Activated CD8-positive, alpha-beta memory T cell treated with anti-CD3 and anti-CD28 coated beads, Interleukin-2, amount 50 U/mL, for 1 hour (primary cell): ENCODE data around the gene KIF1C.

Experiments
- DNase-seq: peaks from one replicate; pipeline ENCODE4 v3.0.0-alpha.2; 2020; ENCODE audit errors: extremely low read depth

Gene KIF1C

DNA sequence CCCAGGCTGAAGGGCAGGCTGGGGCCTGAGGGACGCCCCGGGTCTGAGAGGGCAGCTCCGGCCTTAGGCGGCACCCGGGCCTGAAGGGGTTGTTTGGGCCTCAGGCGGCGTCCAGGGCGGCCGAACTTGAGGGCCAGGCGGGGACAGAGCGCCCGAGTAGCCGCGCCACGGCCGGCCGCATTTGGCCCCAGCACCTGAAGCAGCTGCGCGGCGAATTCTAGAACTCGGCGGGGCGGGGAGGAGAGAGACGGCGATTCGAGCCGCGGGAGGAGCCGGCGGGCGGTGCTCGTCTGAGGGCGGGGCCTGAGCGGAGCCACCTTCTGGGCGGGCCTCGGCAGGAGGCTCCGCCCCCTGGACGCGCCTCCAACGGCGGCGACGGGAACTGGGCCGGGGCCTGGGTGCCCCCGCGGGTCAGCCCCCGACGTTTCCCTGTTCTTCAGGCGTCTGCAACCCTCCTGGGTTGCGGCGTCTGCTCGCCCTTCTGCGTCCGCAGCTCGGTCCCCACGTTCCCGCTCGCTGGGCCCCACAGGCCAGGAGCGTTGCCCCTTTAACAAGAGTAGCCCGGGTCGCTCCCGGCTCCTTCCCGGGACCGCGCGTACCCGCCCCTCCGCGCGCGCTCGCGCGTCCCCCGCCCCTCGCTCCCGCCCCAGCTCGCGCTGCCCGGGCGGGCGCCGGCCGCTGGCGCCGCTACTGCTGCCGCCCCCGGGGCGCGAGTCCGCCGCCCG lies at the start of gene KIF1C, which contains the start of gene INCA1:
Gene KIF1C, plus strand, starts transcription at position 649 of the 725 bp plus-strand sequence. CDS start 2,297 bp downstream, outside the sequence.
Gene INCA1, minus strand, starts transcription at position 221 of the 725 bp plus-strand sequence. CDS start 3,085 bp downstream, outside the sequence.
- DNase-seq: peak; percentile 64

DNA sequence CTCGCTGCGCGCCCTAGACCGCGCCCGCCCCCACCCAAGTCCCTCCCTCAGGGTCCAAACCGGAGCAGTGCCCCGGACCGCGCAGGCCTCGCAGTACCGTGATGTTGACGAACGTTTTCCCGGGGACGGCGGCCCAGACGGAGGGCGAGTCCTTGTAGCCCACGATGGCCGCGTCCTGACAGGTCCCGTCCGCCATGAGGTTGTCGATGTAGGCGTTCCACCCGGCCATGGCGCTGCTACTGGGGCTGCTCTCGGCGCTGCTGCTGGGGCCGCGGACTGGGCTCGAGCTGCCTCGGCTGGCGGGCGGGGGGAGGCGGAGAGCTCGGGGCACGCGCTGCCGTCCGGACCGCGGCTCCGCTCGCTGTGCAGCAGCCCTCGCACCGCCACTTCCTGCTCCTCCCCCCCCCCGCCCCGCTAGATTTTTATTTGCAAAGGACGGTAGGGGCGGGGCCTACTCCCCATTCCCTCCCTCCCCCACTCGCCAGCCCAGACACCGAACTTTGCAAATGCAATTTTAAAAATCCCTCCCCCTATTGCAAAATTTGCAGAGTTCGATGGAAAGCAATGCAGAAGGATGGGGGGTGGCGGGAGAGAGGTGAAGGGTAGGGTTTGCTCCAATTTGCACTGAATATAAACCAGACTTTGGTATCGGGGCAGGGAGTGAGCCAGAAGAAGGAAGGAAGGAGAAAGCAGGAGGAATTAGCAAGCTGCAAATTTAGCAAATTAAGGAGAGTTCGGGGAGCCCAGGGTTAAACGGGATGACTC lies 49.4 kb upstream of the KIF1C start, which contains the start of gene PFN1:
Gene PFN1, minus strand, starts transcription at position 365 of the 765 bp plus-strand sequence. Its CDS starts 136 bp downstream, at position 229.
- peak; percentile 69 for DNase-seq

GRCh38 chr17:4948931-4949320 lies 48.8 kb upstream of the KIF1C start:
- DNase-seq: no peak

GRCh38 chr17:4949321-4950074 lies 48.3 kb upstream of the KIF1C start:
- peak; percentile 70 for DNase-seq

DNA sequence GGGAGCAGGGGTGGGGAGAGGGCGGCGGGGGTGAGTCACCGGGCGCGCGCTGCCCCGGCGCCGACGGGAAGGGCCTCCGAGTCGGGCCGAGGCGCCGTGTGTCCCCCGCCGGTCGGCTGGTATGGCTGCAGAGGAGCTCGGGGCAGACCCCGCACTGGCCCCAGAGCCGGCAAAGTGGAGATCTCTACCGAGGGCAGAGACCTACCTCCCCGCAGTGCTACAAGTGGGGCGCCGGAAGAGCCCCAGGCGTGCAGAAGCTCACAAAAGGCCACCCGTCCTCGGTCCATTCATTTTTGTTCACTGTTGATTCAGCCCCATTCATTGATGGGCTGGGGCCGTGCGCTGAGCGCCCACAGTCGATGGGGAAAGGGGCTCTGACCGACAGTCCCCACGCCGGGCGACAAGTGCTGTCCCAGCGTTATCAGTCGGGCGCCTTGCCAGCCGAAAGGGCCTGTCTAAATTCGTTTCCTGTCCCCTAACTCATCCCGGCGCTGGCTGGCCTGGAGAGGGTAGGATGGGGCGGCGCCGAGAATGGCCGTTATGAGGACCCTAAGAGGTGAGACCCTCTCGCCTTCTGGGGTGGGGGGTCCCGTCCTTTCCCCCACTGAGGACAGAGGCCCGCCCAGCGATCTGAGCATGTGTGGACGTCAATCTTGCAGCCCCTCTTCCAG lies 47.5 kb upstream of the KIF1C start:
- no peak for DNase-seq

- no peak for DNase-seq
Observed at GRCh38 chr17:4950746-4951204, 47.0 kb upstream of the KIF1C start, which contains the start of gene ENO3. ENO3 (plus strand) TSS chr17:4951119; CDS start chr17:4951830, 711 bp downstream.

DNA sequence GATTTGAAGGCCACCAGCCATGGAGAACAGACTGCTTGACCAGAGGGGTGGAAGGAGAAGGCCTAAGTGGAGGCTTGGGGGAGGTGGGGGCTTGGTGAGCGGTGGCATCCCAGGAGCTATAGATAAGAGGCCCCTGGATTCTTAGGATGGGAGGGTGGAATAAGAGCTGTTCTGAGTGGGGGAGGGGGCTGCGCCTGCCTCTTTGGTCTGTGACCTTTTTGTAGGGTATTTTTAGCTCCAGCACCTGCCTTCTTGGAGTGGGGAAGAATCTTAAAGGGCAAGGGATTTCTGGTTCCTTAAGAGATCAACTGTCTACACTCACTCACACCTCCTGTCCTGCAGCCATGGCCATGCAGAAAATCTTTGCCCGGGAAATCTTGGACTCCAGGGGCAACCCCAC lies 46.3 kb upstream of the KIF1C start:
- no peak for DNase-seq

DNA sequence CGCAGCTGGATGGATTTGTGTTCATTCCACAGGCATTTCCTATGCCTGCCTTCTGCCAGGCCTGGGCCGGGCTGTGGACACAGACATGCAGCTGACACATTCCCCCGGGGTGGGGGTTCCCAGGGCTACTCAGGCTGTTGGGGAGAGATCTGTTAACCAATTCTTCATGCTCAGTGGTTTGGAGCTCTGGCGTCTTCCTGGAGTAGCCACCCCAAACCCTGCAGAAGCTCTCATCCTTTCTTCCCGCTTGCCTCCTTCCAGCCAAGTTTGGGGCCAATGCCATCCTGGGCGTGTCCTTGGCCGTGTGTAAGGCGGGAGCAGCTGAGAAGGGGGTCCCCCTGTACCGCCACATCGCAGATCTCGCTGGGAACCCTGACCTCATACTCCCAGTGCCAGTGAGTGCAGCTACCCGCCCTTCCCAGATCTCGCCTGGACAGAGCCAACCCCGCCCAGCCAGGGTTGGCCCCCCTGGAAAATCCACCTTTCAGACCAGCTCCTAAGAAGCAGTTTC lies 44.2 kb upstream of the KIF1C start:
- no peak for DNase-seq

DNA sequence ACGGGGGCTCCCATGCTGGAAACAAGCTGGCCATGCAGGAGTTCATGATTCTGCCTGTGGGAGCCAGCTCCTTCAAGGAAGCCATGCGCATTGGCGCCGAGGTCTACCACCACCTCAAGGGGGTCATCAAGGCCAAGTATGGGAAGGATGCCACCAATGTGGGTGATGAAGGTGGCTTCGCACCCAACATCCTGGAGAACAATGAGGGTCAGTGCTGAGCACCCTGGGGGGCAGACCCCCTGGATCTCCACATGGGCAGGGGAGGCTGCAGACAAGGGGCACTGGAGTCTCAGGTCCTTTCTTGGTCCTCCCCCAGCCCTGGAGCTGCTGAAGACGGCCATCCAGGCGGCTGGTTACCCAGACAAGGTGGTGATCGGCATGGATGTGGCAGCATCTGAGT lies 42.7 kb upstream of the KIF1C start:
- no peak for DNase-seq

GRCh38 chr17:4956493-4957061 lies 41.2 kb upstream of the KIF1C start:
- DNase-seq: no peak

DNA sequence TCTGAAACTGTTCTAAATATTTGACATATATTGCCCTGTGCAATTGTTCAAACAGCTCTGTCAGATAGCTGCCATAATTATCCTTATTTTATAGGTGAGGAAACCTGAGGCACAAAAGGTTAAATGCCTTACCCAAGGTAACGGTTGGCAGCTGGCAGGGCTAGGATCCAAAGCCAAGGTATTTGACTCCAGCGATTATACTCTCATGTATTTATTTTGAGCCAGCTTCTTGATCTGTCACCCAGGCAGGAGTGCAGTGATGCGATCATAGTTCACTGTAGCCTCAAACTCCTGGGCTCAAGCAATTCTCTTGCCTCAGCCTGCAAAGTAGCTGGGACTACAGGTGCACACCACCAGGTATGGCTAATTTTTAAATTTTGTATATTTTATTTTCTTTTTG lies 39.6 kb upstream of the KIF1C start:
- DNase-seq: no peak

DNA sequence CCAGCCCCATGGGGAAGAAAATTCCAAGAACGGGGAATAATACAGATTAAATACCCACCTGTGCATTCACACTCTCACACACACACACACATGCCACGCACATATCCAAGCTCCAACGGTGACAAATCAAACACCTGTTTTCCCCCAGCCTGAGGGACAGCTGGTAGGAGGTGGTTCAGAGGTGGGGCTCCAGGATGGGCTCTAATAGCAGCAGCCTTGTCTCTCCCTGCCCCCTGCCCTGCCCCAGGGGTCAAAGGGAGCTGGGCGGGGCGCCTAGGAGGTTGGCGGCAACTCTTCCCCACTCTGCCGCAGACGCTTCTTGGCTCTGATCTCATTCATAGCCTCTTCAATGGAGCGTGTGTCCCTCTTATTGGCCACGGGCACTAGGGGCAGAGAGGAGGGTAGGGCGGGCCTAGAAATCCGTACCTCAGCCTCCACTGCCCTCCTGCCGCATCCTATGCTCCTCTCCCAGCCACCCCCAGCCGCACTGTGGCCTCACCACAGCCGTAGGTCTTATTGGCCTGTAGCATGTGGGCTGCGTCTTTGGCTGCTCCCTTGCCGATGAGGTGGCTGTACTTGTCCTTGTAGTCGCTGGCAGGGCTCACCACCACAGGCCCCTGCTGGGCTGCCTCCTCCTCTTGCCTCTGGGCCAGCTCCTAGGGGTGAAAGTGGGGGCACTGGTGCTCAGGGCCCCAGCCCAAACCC lies 38.3 kb upstream of the KIF1C start:
- no peak for DNase-seq

DNA sequence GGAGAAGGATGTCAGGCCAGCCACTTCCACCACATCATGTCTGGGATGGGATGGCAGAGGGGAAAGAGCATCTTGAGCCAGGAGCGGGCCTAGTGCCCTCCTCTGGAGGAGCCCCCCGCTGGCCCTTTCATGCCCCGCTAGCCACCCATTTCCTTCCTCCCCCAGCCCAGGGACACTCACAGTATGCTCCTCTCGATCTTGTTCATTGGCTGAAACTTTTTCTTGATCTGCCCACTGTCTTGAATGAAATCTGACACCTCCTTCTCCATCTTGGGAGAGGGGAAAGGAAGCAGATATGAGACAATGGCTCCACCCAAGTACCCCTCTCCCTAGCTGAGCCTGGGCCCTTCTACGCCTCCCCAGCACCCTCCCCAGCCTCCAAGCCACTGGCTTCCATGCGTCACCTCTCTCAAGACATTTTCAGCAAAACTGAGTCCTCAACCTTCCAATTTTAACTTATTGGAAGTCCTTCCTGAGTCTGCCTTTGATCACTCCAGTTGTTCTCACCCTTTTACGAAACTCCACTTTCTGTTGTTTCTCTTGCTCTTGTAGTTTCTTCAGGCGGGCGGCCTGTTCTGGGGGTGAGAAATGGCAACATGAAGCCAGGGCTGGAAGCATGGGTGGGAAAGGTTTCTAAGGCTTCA lies 37.3 kb upstream of the KIF1C start:
- no peak for DNase-seq

DNA sequence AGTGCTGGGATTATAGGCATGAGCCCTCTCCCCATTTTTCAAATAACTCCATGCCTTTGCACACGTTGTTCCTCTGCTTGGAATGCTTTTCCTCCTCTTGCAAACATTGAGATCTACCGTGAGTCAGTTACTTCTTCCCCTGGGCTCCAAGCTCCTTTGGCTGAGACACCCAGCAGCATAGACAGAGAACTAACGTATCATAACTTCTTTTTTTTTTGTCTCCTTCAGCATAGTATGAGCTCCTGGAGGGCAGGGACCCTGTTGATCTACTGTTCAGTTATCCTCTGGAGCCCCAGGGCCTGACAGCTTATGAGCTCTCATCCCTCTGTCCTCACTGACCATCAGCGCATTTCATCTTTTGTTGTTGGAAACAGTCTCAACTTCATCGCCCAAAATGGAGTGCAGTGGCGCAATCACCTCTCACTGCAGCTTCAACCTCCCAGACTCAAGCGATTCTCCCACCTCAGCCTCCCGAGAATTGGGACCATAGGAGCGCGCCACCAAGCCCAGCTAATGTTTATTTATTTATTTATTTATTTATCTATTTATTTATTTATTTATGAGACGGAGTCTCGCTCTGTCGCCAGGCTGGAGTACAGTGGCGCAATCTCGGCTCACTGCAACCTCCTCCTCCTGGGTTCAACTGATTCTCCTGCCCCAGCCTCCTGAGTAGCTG lies 32.3 kb upstream of the KIF1C start:
- no peak for DNase-seq

GRCh38 chr17:4966844-4967538 lies 30.8 kb upstream of the KIF1C start:
- peak; percentile 95 for DNase-seq

- DNase-seq: peak; percentile 79
Observed at GRCh38 chr17:4967539-4968485, 29.9 kb upstream of the KIF1C start, which contains the start of gene SPAG7. SPAG7 (minus strand) TSS chr17:4967817; CDS start chr17:4967804, 13 bp downstream.

DNA sequence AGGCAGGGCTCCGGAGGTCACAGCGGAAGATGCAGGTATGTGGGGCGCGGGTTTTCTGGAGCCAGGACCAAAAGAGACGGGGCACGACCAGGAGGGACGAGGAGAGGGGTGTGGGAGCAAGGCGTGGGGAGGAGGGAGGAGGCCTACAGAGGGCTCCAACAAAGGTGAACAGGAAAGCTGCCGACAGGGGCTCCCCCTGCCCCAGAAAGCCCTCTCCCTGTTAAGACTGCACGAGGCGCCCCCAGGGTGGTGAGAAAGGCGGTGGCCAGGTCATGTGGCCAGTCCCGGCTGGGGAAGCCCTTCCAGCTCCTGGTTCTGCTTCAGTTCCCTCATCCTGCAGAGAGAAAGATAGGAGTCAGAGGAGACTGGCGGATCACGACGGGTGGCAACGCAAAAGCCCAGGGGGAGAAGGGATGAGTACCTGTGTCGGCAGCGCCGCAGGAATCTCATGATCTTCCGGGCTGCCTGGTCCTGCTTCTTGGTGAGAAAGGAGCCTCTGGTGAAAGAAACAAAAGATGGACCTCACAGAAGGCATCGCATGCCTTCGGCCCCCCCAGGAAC lies 29.2 kb upstream of the KIF1C start:
- no peak for DNase-seq
